GM18505 (cell line): ENCODE measurements around the gene CTIF.
A peak's percentile ranks its signal among the peaks of the same experiment; 100 is the strongest.

Experiments
- ATAC-seq: cut with Tn5 transposase; IDR thresholded peaks from one replicate; pipeline ENCODE4 v1.9.1; 2021; ENCODE audit not compliant: unreplicated experiment
- POLR2A ChIP-seq: IDR thresholded peaks from 4 replicates; pipeline ENCODE4 v1.6.1; 2011; ENCODE audit warnings: borderline replicate concordance; ENCODE audit not compliant: insufficient read depth, insufficient read length; ENCODE audit errors: extremely low read depth

The CTIF gene

DNA sequence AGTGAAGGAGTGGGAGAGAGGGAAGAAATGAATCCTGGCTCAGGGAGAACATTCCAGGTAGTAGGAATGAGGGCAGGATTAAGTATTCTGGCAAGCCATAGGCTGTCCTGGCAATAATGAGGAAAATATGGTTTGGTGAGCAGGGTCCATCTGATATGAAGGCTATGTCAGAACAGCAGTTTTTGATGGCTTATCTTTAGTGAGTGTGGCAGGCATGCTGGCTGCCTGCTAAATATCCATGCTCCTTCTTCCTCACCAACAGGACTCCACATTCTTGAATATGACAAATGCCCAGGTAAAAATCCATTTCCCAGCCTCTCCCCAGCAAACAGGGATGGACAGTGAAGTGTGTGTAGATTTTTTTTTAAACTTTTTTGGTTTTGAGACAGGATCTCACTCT, 13.2 kb upstream of the CTIF start:
- TF ChIP-seq POLR2A = no peak
- ATAC-seq = no peak

DNA sequence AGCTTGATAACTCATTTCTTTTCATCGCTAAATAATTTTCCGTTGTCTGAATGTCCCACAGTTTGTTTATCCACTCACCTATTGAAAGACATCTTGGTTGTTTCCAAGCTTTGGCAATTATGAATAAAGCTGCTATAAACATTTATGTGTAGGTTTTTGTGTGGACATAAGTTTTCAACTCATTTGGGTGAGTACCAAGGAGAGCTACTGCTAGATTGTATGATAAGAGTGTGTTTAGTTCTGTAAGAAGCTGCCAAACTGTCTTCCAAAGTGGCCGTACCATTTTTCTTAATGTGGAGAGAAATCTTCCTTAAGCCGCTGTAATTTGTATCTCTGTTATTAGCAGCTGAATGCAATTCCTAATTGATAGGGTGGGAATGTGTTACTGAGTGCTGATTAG, 11.4 kb upstream of the CTIF start:
- TF ChIP-seq POLR2A = no peak
- no peak for ATAC-seq

DNA sequence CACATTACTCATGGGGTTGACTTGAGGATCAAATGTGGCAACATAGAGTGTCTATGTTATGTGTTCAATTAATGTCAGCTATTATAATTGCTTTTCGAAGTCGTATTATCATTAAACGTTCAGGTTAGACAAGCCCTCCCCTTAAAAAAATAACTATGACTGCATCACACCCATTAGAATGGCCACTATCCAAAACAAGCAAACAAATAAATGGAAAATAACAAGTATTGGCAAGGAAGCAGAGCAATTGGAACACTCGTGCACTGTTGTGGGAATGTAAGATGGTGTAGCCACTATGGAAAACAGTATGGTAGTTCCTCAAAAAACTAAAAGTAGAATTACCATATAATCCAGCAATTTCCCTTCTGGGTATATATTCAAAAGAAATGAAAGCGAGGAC, 10.0 kb upstream of the CTIF start:
- no peak for TF ChIP-seq POLR2A
- no peak for ATAC-seq

DNA sequence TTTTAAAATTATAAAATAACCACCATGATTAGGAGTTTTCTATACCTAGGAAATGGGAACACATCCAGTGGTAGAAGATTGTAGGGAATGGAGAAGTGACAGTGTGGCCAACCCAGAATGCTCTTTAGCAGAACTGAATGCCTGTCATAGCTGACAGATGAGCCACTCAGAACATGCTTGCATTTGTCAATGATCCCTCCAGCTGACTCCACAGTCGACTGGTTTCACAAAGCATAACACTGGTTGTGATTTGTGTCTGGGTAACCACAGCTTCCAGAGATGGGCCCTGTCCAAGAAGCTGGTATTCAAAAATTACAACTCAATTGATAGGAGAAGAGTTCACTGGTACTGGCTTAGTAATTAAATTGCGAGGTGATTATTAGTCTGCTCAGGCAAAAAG, 9.0 kb upstream of the CTIF start:
- TF ChIP-seq POLR2A = no peak
- ATAC-seq = no peak

DNA sequence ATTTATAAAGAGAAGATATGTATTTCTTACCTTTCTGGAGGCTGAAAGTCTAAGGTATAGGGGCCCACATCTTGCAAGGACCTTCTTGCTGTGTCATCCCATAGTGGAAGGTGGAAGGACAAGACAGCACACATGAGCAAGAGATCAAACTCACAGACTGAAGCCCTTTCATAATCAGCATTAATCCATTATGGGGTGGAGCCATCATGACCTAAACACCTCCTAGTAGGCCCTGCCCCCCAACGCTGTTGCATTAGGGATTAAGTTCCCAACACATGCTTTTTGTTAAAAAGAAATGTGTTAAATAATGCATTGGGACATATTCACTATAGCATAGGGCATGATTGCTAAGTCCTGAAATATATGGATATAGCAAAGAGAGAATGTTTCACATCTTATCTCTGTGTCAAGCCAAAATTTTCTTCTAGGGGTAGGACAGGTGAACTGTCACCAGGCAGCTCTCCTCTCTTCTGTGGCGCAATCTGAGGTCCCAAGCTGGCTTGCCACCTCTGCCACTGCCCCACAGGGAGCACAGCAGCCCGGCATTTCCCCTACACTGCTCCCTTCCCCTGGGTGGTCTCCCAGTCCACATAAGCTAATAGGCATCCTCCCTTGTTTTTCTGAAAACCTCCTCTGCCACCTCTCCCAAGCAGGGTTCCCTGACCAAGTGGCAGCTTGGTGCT, 8.3 kb upstream of the CTIF start:
- no peak for TF ChIP-seq POLR2A
- no peak for ATAC-seq

DNA sequence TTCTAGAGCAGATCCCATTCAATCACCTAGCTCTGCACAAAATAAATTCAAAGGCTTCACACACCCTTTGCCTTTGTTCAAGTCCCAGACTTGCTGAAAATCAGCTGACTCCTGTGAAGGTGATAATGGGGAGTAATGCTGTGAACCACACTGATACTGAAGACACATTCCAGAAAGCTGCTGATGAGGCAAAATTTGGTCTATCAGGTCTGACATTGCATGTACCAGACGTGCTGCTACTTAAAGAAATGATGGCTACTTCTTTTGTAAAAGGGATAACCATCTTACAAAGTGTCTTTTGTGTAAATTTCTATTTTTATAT, 7.8 kb upstream of the CTIF start:
- TF ChIP-seq POLR2A = no peak
- ATAC-seq = no peak

DNA sequence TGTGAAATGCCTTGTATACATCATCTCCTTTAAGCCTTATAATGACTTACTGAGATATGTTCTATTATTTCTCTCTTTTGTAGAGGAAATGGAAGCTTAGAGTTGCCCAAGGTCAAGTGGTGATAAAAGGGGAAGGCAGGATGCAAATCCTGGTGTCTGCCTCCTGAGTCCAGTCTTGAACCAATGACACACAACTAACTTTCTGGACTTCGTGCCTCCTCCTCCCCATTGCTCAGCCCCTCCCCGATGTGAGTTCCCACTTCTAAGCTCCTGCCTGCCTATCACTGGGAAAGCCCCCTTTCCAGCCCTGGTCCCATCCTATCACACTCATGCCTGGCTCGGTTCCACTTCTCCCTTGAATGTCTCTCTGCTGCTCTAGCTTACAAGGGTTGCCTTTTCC, 6.9 kb upstream of the CTIF start:
- TF ChIP-seq POLR2A = no peak
- no peak for ATAC-seq

DNA sequence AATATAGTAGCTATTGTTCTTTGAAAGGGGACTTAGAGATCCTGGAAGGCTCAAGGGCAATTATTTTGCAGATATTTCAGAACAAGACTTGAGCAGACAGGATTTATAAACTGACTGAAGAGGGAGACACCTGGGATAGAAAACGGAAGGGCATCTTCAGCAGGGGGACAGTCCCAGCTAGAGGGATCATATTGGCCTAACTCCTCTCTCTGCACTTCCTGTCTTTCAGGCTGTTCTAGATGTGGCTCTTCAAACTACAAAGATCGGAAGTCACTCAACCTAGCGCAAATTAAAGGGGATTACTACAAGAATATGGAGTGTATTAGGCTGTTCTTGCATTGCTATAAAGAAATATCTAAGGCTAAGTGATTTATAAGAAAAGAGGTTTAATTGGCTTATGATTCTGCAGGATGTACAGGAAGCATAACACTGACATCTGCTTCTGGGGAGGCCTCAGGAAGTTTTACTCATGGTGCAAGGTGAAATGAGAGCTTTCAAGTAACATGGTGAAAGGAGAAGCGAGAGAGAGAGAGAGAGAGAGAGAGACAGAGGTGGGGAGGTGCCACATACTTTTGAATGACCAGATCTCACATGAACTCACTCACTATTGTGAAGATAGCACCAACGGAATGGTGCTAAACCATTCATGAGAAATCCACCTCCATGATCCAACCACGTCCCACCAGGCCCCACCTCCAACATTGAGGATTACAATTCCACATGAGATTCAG, 5.3 kb upstream of the CTIF start:
- no peak for ATAC-seq
- TF ChIP-seq POLR2A = no peak

DNA sequence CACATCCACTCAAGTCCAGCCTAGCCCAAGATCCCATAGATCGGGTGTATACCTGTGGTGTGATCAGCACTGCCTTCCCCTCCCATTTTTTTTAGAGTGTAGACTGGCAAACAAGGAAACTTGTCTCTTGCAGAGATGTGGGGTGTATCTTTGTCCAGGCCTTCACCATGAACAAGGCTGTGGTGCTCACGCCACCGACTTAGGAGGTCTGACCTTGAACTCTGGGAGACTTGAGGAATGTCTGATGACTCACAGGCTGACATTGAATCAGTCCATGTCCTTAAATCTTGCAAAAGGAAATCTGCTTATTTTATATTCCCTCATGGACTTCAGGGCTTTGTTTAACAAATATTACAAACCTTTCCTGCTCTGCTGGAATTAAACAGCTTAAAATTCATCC, 4.5 kb upstream of the CTIF start:
- no peak for ATAC-seq
- no peak for TF ChIP-seq POLR2A

DNA sequence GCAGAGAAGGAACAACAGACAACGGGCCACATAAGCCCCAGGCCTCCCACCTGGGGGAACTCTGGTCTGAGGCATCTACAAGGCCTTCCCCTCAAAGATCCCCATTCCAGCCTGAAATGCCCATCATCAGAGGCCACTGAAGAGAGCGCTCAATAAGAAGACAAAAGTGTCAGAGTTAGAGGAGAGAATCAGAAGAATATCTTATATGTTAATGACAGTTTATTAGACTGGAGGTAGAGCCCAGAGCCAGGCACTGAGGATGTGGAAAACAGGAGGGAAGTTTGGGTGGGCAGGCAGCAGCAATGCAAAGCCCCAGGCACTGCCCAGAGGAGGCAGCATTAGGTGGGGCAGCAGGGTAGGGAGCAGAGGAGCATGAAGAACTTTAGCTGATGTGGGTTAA, 2.9 kb upstream of the CTIF start:
- TF ChIP-seq POLR2A = no peak
- ATAC-seq = no peak

DNA sequence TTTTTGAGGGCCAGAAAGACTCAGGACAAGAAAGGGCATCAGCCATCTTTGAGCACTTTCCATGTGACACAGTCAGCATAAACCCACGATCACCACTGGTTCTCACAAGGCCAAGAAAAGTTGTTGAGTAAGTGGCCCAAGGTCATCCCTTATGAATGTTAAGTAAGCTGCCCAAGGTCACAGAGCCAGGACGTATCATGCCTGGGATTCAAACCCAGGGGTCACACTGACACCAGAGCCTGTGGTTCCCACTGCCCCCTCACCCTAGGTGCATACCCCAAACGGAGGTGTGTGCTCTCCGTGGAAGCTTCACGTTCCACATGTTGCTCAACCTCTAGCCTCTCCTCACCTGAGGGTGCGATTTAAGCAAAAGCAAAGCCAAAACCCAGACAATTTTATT, 2.3 kb upstream of the CTIF start:
- no peak for TF ChIP-seq POLR2A
- ATAC-seq = no peak

DNA sequence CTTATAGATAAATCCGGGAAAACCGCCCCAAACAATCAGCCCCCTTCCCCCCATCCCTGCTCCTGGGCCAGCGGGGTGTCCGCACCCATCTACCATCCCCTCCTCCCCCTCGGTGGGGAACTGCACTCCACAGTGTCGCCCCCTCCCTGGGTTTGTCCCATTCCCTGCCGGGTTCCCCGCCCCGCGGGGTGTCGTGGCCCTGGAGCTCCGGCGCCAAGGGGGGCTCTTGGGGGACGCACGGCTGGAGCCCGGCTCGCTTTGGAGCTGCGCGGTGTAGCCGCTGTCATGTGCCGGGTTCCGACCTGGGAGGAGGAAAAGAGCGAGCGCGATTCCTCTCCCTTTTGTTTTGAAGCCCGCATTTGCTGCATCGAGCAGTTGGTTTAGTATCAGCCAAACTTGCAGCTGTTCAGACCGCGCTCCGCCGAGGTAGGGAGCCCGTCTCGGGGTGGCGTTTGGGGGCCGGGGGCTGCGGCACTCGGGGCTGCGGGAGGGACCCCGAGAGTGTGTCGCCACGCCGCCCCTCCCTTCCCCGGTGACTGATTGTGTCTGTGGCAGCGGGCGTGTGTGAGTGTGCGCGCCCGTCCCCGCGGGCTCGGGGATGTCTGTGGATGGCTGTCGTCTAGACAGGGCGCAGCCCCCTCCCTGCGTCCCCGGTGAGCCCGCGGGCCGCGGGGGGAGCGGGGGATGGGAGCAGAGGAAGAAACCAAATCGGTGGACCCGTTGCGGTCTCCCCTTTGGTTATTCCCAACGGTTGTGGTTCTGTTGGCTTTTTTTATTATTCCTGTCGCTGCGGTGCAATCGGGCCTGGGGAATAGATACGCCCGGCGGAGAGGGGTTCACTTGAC, 797 bp downstream of the CTIF start:
- TF ChIP-seq POLR2A = no peak
- no peak for ATAC-seq

DNA sequence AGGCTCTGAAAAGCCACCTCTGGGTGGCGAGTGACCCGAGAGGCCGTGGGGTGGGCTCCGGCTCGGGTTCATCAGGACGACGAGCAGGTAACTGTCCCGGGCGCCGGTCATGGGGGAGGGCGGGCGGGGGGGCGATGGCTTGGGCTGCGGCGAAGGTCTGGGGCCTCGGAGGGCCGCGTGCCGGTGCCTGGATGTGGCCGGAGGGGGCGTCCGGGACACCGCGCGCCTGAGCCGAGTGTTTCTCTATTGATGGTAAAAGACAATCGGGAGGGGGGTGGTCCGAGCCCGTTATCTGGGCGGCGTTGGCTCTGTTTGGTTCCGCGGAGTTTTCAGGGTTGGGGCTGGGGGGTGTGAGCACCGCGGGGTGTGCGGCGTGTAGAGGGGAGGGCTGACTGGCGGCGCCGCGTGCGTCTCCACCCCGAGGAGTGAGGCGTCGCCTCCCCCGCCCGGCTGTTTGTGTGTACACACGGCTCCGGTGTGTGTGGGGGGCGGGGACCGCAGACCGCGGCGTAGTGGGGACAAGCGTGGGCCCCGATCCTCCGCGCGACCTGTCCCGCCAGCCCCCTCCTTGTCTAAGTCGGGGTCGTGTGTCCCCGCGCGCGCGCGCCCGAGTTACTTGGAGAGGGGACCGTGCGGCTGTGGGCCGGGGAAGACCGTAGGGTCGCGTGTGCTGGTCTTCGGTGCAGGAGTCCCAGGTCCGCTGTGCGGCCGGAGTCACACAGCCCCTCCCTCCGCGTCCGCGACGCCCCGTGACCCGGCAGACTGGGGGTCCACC, 1.6 kb downstream of the CTIF start:
- ATAC-seq = peak; percentile 46
- TF ChIP-seq POLR2A = no peak
